ENCODE data around the gene ASXL2.

Gene ASXL2

GRCh38 chr2:25844089-25844488 lies 34.2 kb downstream of the ASXL2 start:
- DNase-seq (ENCODE audit: low read depth in 1 of 2, low spot score in 1 of 2), result no peak
- TF ChIP-seq GABPA (IDR thresholded peaks at IDR 0.05; ENCODE audit: low read depth), result no peak
- no peak for TF ChIP-seq POLR2AphosphoS5 (IDR thresholded peaks at IDR 0.05; ENCODE audit: low read depth)
- Histone ChIP-seq H3K27me3 (ENCODE audit: insufficient read depth, poor library complexity, severe bottlenecking) (no peaks in the 10 kb centered on the region), H3K27ac (replicated peaks) (no peak overlapping the region), H3K4me3 (replicated peaks; ENCODE audit: insufficient read depth, low read length) (no peak overlapping the region)

DNA sequence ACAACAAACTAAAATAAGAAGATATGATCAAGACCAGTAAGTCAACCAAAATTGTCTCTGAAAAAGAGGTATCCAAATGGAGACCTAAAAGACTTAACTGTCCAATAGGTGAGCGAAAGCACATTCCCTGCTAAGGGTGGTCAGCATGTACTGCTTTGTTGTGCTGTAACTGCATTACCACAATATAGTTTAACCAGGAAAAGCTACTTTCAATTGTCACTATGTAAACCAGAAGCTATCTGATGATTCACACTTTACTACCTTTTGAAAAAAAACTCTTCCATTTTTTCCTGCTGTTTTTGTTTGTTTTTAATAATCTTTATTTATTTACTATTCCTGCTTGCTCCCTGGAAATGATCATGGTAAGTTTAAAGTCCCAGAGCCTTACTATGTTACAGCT lies 36.1 kb downstream of the ASXL2 start:
- TF ChIP-seq POLR2AphosphoS5 (IDR thresholded peaks at IDR 0.05; ENCODE audit: low read depth) (no peak), REST (IDR thresholded peaks at IDR 0.05; ENCODE audit: insufficient replicate concordance, low read depth) (no peak), CTCF (IDR thresholded peaks at IDR 0.05; ENCODE audit: insufficient read depth, low read length) (no peak), SPI1 (IDR thresholded peaks at IDR 0.05; ENCODE audit: borderline replicate concordance, low read depth) (no peak), GABPA (IDR thresholded peaks at IDR 0.05; ENCODE audit: low read depth) (no peak)
- Histone ChIP-seq H3K27me3 (ENCODE audit: insufficient read depth, poor library complexity, severe bottlenecking) (no peaks in the 10 kb centered on the region), H3K4me3 (replicated peaks; ENCODE audit: insufficient read depth, low read length) (no peak overlapping the region), H3K27ac (replicated peaks) (no peak overlapping the region)
- no peak for DNase-seq (ENCODE audit: low read depth in 1 of 2, low spot score in 1 of 2)

DNA sequence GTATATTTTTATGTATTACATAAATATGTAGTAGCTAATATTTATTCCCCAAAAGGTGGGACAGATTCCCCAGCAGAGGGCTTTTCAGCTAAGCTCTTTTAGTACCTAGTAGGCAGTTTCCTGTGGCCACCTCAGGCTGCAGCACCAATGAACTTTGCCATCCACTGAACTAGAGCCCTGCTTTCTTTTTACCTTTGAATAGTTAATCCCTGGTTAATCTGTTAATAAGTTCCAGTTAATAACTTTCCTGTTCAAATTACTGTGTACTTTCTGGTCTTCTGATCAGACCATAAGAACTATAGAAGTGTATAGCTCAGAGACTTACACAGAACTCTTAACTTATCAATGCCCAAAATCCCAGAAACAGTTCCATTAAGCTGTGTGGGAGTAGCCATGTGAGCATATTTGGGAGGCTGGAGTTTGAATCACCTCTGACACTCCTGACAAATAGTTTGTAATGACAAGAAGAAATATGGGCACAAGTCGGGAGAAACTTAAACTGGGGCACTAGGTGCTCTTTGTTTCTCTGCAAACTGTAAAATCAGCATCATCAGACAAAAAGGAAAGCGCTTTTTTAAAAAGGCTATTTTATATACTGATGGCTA lies 40.0 kb downstream of the ASXL2 start:
- H3K4me3 ChIP-seq (replicated peaks; ENCODE audit: insufficient read depth, low read length), result no peak overlapping the region
- H3K27ac ChIP-seq (replicated peaks), result no peak overlapping the region
- no peaks in the 10 kb centered on the region for H3K27me3 ChIP-seq (ENCODE audit: insufficient read depth, poor library complexity, severe bottlenecking)
- no peak for TF ChIP-seq GABPA (IDR thresholded peaks at IDR 0.05; ENCODE audit: low read depth)
- no peak for TF ChIP-seq POLR2AphosphoS5 (IDR thresholded peaks at IDR 0.05; ENCODE audit: low read depth)
- TF ChIP-seq CTCF (IDR thresholded peaks at IDR 0.05; ENCODE audit: insufficient read depth, low read length), result no peak
- TF ChIP-seq SPI1 (IDR thresholded peaks at IDR 0.05; ENCODE audit: borderline replicate concordance, low read depth), result no peak
- no peak for TF ChIP-seq REST (IDR thresholded peaks at IDR 0.05; ENCODE audit: insufficient replicate concordance, low read depth)
- DNase-seq (ENCODE audit: low read depth in 1 of 2, low spot score in 1 of 2), result no peak

- DNase-seq (ENCODE audit: low read depth in 1 of 2, low spot score in 1 of 2), result no peak
- H3K27ac ChIP-seq (replicated peaks), result no peak overlapping the region
- no peak overlapping the region for H3K4me3 ChIP-seq (replicated peaks; ENCODE audit: insufficient read depth, low read length)
- no peaks in the 10 kb centered on the region for H3K27me3 ChIP-seq (ENCODE audit: insufficient read depth, poor library complexity, severe bottlenecking)
- no peak for TF ChIP-seq GABPA (IDR thresholded peaks at IDR 0.05; ENCODE audit: low read depth)
- TF ChIP-seq POLR2AphosphoS5 (IDR thresholded peaks at IDR 0.05; ENCODE audit: low read depth), result no peak
- no peak for TF ChIP-seq REST (IDR thresholded peaks at IDR 0.05; ENCODE audit: insufficient replicate concordance, low read depth)
- no peak for TF ChIP-seq SPI1 (IDR thresholded peaks at IDR 0.05; ENCODE audit: borderline replicate concordance, low read depth)
- TF ChIP-seq CTCF (IDR thresholded peaks at IDR 0.05; ENCODE audit: insufficient read depth, low read length), result no peak
Observed at GRCh38 chr2:25835906-25836305, 42.4 kb downstream of the ASXL2 start.
